ENCODE measurements around the gene ANKRD13D. TPM values are rescaled to one million over a fixed set of nuclear protein-coding genes. Genes with fewer than 3 reads are reported as not detected.

Gene ANKRD13D
- total and polyA plus RNA-seq, 2 experiments from 2014 or later: 20.3 to 30.8 TPM

DNA sequence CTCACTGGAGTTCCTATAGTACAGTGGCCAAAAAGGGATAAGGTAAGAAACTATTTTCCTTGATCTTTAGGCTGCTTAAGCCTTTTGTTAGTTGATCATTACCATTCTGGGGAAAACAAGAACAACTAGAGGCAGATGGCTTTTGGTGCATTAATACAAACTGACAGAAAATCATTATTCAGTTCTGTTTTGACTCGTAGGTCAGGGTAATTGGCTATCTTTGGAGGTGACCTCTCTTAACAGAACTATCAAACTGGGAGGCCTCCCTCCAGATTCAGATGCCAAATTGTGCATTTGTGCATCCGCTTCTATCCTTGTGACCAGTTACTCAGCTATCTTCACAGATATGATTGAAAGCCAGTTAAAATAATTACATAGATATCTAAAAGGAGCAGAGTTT, 46.1 kb upstream of the ANKRD13D start (continued):
- TF ChIP-seq, protein P1, sequence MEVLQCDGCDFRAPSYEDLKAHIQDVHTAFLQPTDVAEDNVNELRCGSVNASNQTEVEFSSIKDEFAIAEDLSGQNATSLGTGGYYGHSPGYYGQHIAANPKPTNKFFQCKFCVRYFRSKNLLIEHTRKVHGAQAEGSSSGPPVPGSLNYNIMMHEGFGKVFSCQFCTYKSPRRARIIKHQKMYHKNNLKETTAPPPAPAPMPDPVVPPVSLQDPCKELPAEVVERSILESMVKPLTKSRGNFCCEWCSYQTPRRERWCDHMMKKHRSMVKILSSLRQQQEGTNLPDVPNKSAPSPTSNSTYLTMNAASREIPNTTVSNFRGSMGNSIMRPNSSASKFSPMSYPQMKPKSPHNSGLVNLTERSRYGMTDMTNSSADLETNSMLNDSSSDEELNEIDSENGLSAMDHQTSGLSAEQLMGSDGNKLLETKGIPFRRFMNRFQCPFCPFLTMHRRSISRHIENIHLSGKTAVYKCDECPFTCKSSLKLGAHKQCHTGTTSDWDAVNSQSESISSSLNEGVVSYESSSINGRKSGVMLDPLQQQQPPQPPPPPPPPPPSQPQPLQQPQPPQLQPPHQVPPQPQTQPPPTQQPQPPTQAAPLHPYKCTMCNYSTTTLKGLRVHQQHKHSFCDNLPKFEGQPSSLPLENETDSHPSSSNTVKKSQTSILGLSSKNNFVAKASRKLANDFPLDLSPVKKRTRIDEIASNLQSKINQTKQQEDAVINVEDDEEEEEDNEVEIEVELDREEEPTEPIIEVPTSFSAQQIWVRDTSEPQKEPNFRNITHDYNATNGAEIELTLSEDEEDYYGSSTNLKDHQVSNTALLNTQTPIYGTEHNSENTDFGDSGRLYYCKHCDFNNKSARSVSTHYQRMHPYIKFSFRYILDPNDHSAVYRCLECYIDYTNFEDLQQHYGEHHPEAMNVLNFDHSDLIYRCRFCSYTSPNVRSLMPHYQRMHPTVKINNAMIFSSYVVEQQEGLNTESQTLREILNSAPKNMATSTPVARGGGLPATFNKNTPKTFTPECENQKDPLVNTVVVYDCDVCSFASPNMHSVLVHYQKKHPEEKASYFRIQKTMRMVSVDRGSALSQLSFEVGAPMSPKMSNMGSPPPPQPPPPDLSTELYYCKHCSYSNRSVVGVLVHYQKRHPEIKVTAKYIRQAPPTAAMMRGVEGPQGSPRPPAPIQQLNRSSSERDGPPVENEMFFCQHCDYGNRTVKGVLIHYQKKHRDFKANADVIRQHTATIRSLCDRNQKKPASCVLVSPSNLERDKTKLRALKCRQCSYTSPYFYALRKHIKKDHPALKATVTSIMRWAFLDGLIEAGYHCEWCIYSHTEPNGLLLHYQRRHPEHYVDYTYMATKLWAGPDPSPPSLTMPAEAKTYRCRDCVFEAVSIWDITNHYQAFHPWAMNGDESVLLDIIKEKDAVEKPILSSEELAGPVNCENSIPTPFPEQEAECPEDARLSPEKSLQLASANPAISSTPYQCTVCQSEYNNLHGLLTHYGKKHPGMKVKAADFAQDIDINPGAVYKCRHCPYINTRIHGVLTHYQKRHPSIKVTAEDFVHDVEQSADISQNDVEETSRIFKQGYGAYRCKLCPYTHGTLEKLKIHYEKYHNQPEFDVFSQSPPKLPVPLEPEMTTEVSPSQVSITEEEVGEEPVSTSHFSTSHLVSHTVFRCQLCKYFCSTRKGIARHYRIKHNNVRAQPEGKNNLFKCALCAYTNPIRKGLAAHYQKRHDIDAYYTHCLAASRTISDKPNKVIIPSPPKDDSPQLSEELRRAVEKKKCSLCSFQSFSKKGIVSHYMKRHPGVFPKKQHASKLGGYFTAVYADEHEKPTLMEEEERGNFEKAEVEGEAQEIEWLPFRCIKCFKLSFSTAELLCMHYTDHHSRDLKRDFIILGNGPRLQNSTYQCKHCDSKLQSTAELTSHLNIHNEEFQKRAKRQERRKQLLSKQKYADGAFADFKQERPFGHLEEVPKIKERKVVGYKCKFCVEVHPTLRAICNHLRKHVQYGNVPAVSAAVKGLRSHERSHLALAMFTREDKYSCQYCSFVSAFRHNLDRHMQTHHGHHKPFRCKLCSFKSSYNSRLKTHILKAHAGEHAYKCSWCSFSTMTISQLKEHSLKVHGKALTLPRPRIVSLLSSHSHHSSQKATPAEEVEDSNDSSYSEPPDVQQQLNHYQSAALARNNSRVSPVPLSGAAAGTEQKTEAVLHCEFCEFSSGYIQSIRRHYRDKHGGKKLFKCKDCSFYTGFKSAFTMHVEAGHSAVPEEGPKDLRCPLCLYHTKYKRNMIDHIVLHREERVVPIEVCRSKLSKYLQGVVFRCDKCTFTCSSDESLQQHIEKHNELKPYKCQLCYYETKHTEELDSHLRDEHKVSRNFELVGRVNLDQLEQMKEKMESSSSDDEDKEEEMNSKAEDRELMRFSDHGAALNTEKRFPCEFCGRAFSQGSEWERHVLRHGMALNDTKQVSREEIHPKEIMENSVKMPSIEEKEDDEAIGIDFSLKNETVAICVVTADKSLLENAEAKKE (CRISPR knock-in tag; IDR thresholded peaks at IDR 0.05): no peak
- TF ChIP-seq POLR2AphosphoS5 (IDR thresholded peaks at IDR 0.05; ENCODE audit: low read depth) (no peak), CREB1 (CRISPR knock-in tag; IDR thresholded peaks at IDR 0.05; ENCODE audit: low read depth) (no peak)
- TF ChIP-seq, protein P2, sequence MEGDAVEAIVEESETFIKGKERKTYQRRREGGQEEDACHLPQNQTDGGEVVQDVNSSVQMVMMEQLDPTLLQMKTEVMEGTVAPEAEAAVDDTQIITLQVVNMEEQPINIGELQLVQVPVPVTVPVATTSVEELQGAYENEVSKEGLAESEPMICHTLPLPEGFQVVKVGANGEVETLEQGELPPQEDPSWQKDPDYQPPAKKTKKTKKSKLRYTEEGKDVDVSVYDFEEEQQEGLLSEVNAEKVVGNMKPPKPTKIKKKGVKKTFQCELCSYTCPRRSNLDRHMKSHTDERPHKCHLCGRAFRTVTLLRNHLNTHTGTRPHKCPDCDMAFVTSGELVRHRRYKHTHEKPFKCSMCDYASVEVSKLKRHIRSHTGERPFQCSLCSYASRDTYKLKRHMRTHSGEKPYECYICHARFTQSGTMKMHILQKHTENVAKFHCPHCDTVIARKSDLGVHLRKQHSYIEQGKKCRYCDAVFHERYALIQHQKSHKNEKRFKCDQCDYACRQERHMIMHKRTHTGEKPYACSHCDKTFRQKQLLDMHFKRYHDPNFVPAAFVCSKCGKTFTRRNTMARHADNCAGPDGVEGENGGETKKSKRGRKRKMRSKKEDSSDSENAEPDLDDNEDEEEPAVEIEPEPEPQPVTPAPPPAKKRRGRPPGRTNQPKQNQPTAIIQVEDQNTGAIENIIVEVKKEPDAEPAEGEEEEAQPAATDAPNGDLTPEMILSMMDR (conservative IDR thresholded peaks at IDR 0.05; ENCODE audit: low read depth in 2 of 2): no peak

DNA sequence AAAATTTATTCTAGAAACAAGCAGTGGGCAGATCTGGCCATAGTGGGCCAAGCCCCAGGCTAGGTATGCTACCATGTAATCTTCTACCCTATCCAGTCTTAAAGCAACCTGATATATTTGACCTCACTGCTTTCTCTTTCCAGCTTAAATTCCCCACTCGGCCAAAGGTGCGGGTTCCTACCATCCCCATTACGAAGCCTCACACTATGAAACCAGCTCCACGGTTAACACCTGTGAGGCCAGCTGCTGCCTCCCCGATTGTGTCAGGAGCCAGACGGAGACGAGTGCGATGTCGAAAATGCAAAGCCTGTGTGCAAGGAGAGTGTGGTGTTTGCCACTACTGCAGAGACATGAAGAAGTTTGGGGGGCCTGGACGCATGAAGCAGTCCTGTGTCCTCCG, 44.1 kb upstream of the ANKRD13D start:
- Mint-ChIP-seq H3K4me3 (no peak overlapping the region), H3K4me1 (peaks cover 17% of the 10 kb centered on the region), H3K27me3 (ENCODE audit: insufficient read depth, low read depth, poor library complexity) (peaks cover 9% of the 10 kb centered on the region), H3K27ac (no peak overlapping the region), H3K9me3 (no peaks in the 10 kb centered on the region), H3K36me3 (ENCODE audit: low read depth) (peaks cover 97% of the 10 kb centered on the region)
- no peak for ATAC-seq
- H3K4me2 ChIP-seq: no peak overlapping the region
- H3K27me3 ChIP-seq (ENCODE audit: insufficient read depth): no peaks in the 10 kb centered on the region
- H3K79me2 ChIP-seq (replicated peaks; ENCODE audit: insufficient read depth): peaks cover 66% of the 10 kb centered on the region
- H3K4me3 ChIP-seq: no peak overlapping the region
- peaks cover 35% of the 10 kb centered on the region for H3F3A ChIP-seq (replicated peaks; ENCODE audit: low read depth)
- H2AFZ ChIP-seq: no peak overlapping the region
- peaks cover 60% of the 10 kb centered on the region for H4K20me1 ChIP-seq (replicated peaks; ENCODE audit: insufficient read depth)
- H3K36me3 ChIP-seq (ENCODE audit: insufficient read depth): peaks cover 68% of the 10 kb centered on the region
- DNase-seq (ENCODE audit: low spot score): no peak
- H3K4me1 ChIP-seq (ENCODE audit: insufficient read depth): peaks cover 17% of the 10 kb centered on the region; the same call in 1 of the 2 replicates
- TF ChIP-seq, protein P2 (conservative IDR thresholded peaks at IDR 0.05; ENCODE audit: low read depth in 2 of 2): no peak
- no peak overlapping the region for H3K27ac ChIP-seq (ENCODE audit: low read depth)
- no peaks in the 10 kb centered on the region for H3K9me2 ChIP-seq (ENCODE audit: insufficient read depth)
